Activated CD8-positive, alpha-beta memory T cell treated with anti-CD3 and anti-CD28 coated beads, Interleukin-2, amount 10 ng/mL, durations not matched to agents 7 days and 5 days (primary cell): Measurements from ENCODE around the gene IDUA. TPM values are rescaled to one million over a fixed set of nuclear protein-coding genes. Genes with fewer than 3 reads are reported as not detected.
"Not testable (repeated sequence)": the region's sequence is repeated elsewhere in the genome, so short reads cannot be mapped to it uniquely, and the experiment has no call there.

Experiments used
- ATAC-seq: fragments of 150-1000 bp; cut with Tn5 transposase; one replicate; pipeline ENCODE4 v1.10.0; 2021; ENCODE audit warnings: moderate library complexity
- CTCF ChIA-PET: fragments of 350-600 bp; sonication (Branson Sonifier 250); formaldehyde crosslinking; loops from one replicate; lab custom pipeline; 2021; ENCODE audit warnings: antibody characterized with exemption; lab: Charles Lee
- DNase-seq: peaks from one replicate; pipeline ENCODE4 v3.0.0-alpha.2; 2020
- H3K27ac Mint-ChIP-seq: one replicate; pipeline ENCODE4 v1.8.0; 2021; ENCODE audit warnings: mild to moderate bottlenecking, mixed read lengths
- H3K27me3 Mint-ChIP-seq: one replicate; pipeline ENCODE4 v1.8.0; 2021; ENCODE audit warnings: mixed read lengths
- H3K36me3 Mint-ChIP-seq: one replicate; pipeline ENCODE4 v1.8.0; 2021; ENCODE audit warnings: mild to moderate bottlenecking, mixed read lengths
- H3K4me1 Mint-ChIP-seq: one replicate; pipeline ENCODE4 v1.8.0; 2021; ENCODE audit warnings: mixed read lengths
- H3K4me3 Mint-ChIP-seq: one replicate; pipeline ENCODE4 v1.8.0; 2021; ENCODE audit warnings: mild to moderate bottlenecking, moderate library complexity, mixed read lengths
- H3K9me3 Mint-ChIP-seq: one replicate; pipeline ENCODE4 v1.8.0; 2022; ENCODE audit warnings: low read depth, mixed read lengths
- total RNA-seq, 2 experiments: library from RNA; stranded (reverse); gene quantifications; one replicate each; pipeline ENCODE4 v1.2.3, GENCODE V29; 2021

IDUA gene
- 10 to 100 TPM; 27.1 to 28.1 TPM for total RNA-seq

DNA sequence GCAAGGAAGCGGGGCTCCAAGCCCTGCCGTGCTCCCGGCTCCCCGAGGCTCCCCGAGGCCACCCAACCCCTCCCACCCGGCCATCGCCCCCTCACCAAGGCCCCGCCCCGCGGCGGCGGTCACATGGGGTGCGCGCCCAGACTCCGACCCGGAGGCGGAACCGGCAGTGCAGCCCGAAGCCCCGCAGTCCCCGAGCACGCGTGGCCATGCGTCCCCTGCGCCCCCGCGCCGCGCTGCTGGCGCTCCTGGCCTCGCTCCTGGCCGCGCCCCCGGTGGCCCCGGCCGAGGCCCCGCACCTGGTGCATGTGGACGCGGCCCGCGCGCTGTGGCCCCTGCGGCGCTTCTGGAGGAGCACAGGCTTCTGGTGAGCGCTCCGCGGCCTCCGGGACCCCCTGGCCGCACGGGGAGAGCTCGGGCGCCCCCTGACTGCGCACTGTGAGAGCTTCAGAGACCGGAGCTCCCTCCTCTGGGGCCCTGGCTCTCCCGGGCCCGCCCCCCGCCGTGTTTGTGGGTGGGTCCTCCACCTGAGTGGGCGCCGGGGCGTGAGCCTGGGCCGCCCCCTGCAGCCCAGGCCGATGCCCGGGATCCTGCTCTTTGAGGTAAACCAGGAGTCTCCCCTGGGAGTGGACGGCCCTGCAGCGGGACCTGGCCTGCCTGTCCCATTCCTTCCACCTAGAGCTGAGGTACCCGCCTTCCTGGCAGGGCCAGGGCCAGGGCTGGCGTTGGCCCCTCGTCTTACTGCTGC, at the start of gene IDUA:
IDUA (plus strand) TSS at position 166 of the 745 bp plus-strand sequence; CDS start at position 207, 41 bp downstream.
- CTCF ChIA-PET, result interaction anchor here (0.6 to 3.2 kb wide), 19 partner anchors 18 to 359 kb away, joined by 3 to 34 read pairs (median 4); partner anchors contain the start of genes GAK and TMEM175
- Mint-ChIP-seq H3K27ac (peak within 1 kb of the TSS; percentile 81), H3K4me1 (peaks cover 25% of the 10 kb centered on the region), H3K27me3 (no peaks in the 10 kb centered on the region), H3K4me3 (peak within 1 kb of the TSS; percentile 86), H3K9me3 (no peaks in the 10 kb centered on the region), H3K36me3 (no peaks in the 10 kb centered on the region)
- DNase-seq, result peak; percentile 91
- peak; percentile 90 for ATAC-seq

DNA sequence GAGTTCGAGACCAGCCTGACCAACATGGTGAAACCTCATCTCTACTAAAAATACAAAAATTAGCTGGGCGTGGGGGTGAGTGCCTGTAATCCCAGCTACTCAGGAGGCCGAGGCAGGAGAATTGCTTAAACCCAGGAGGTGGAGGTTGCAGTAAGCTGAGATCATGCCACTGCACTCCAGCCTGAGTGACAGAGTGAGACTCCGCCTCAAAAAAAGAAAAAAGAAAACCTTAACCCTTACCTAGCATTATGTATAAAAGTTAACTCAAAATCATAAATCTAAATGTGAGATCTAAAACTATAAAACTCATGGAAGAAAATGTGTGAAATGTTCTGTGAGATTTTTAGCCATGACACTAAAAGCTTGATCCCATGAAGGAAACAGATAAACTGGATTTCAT, 47.3 kb upstream of the IDUA start:
- H3K4me3 Mint-ChIP-seq, ATAC-seq, DNase-seq, H3K27ac Mint-ChIP-seq, H3K4me1 Mint-ChIP-seq, H3K36me3 Mint-ChIP-seq, H3K27me3 Mint-ChIP-seq, H3K9me3 Mint-ChIP-seq: not testable (repeated sequence)
- CTCF ChIA-PET, result interaction anchor here (2.2 kb wide), 1 partner anchor 256 kb away, joined by 5 read pairs; no protein-coding TSS in a partner anchor

- H3K27me3 Mint-ChIP-seq, result no peaks in the 10 kb centered on the region
- H3K4me1 Mint-ChIP-seq, result no peaks in the 10 kb centered on the region
- no peak overlapping the region for H3K27ac Mint-ChIP-seq
- no peaks in the 10 kb centered on the region for H3K36me3 Mint-ChIP-seq
- ATAC-seq, result no peak
- no peak for DNase-seq
- no peaks in the 10 kb centered on the region for H3K9me3 Mint-ChIP-seq
- CTCF ChIA-PET, result interaction anchor here (1.6 kb wide), 1 partner anchor 15 kb away, joined by 4 read pairs; no protein-coding TSS in a partner anchor
- no peak overlapping the region for H3K4me3 Mint-ChIP-seq
Observed at GRCh38 chr4:945274-946102, 41.4 kb upstream of the IDUA start.

DNA sequence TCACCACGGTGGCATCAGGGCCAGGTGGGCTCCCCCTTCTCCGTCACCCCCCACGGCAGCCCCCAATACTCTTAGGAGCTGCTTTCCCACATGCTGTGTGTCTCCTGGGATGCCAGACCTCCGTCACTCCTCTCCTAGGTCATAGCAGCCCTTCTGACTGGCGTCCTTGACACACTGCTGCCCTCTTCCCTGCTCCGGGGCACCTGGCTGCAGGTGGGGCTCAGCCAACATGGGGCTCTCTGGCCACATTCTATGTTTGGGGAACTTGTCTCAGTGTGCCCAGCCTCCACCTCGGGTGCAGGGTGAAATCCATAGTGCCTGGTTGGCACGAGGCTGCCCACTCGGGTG, 40.8 kb upstream of the IDUA start:
- H3K27me3 Mint-ChIP-seq, result no peaks in the 10 kb centered on the region
- DNase-seq, result no peak
- H3K9me3 Mint-ChIP-seq, result no peaks in the 10 kb centered on the region
- no peaks in the 10 kb centered on the region for H3K36me3 Mint-ChIP-seq
- H3K4me1 Mint-ChIP-seq, result no peaks in the 10 kb centered on the region
- no peak overlapping the region for H3K27ac Mint-ChIP-seq
- ATAC-seq, result no peak
- H3K4me3 Mint-ChIP-seq, result no peak overlapping the region
- CTCF ChIA-PET, result no interaction called here

GRCh38 chr4:946517-947471, 40.0 kb upstream of the IDUA start:
- H3K27ac Mint-ChIP-seq, result no peak overlapping the region
- DNase-seq, result no peak
- H3K27me3 Mint-ChIP-seq, result no peaks in the 10 kb centered on the region
- no peaks in the 10 kb centered on the region for H3K9me3 Mint-ChIP-seq
- CTCF ChIA-PET, result no interaction called here
- H3K4me1 Mint-ChIP-seq, result no peaks in the 10 kb centered on the region
- H3K4me3 Mint-ChIP-seq, result no peak overlapping the region
- no peak for ATAC-seq
- H3K36me3 Mint-ChIP-seq, result no peaks in the 10 kb centered on the region

DNA sequence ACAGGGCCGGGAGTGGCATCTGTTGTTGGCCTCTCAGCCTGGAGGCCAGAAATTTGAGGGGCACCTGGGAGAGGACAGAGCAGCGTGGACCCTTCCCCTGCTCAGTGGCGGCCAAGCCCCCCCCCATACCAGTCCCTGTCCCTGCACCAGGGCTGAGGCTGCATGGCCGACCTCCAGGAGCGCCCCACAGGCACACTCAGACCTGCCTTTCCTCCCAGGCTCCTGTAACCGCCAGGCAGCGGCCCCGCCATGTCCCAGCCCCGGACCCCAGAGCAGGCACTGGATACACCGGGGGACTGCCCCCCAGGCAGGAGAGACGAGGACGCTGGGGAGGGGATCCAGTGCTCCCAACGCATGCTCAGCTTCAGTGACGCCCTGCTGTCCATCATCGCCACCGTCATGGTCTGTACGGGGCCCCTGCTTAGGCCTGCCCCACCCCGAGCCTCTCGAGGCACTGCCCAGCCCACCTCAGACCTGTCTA, 39.3 kb upstream of the IDUA start:
- H3K27ac Mint-ChIP-seq, result no peak overlapping the region
- CTCF ChIA-PET, result no interaction called here
- no peaks in the 10 kb centered on the region for H3K36me3 Mint-ChIP-seq

GRCh38 chr4:948101-948935, 38.5 kb upstream of the IDUA start:
- Mint-ChIP-seq H3K36me3 (no peaks in the 10 kb centered on the region), H3K27me3 (no peaks in the 10 kb centered on the region), H3K9me3 (no peaks in the 10 kb centered on the region), H3K4me3 (no peak overlapping the region), H3K4me1 (no peaks in the 10 kb centered on the region), H3K27ac (no peak overlapping the region)
- CTCF ChIA-PET, result no interaction called here
- no peak for DNase-seq
- ATAC-seq, result no peak

More for the DNA sequence above, 39.3 kb upstream of the IDUA start:
- Mint-ChIP-seq H3K27me3 (no peaks in the 10 kb centered on the region), H3K4me1 (no peaks in the 10 kb centered on the region), H3K9me3 (no peaks in the 10 kb centered on the region), H3K4me3 (no peak overlapping the region)
- no peak for DNase-seq
- no peak for ATAC-seq

DNA sequence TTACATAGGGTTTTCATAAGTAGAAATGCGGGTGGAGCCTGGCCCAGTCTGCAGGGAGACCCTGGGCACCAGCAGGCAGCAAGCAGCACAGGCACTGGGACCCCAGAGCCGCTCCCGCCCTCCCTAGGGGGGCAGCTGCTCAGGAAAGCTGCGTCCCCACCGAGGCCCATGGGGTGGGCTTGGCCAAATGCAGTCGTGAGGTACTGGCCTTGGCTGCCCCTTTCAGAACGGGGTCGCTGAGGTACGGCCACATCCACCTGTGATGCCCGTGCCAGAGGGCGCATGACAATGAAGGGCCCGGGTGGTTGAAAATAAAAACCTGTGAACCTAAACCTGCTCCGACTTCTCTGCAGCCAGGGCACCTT, 37.9 kb upstream of the IDUA start:
- Mint-ChIP-seq H3K36me3 (no peaks in the 10 kb centered on the region), H3K27me3 (no peaks in the 10 kb centered on the region), H3K27ac (no peak overlapping the region), H3K4me3 (no peak overlapping the region), H3K9me3 (no peaks in the 10 kb centered on the region), H3K4me1 (no peaks in the 10 kb centered on the region)
- ATAC-seq, result no peak
- CTCF ChIA-PET, result no interaction called here
- DNase-seq, result no peak

DNA sequence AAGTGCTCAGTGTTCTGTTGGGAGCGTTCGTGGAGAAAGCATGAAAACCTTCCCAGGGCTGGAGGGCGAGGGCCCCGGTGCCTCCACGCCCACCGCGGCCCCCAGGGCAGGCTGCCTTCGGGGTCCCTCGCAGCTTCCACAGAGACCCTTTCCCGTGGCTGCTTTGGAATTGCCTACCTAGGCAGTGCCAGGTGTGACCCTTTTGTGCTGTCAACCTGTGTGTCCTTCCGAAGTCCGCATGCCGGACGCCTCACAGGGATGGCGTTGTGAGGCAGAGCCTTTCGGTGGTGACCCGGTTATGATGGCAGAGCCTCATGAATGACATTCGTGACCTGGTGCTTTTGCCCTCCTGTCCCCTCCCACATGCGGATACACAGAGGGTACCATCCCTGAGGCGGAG, 37.2 kb upstream of the IDUA start:
- Mint-ChIP-seq H3K36me3 (peaks cover 2% of the 10 kb centered on the region), H3K9me3 (no peaks in the 10 kb centered on the region), H3K4me3 (no peak overlapping the region), H3K27ac (no peak overlapping the region), H3K27me3 (no peaks in the 10 kb centered on the region), H3K4me1 (no peaks in the 10 kb centered on the region)
- CTCF ChIA-PET, result no interaction called here
- ATAC-seq, result no peak
- no peak for DNase-seq

DNA sequence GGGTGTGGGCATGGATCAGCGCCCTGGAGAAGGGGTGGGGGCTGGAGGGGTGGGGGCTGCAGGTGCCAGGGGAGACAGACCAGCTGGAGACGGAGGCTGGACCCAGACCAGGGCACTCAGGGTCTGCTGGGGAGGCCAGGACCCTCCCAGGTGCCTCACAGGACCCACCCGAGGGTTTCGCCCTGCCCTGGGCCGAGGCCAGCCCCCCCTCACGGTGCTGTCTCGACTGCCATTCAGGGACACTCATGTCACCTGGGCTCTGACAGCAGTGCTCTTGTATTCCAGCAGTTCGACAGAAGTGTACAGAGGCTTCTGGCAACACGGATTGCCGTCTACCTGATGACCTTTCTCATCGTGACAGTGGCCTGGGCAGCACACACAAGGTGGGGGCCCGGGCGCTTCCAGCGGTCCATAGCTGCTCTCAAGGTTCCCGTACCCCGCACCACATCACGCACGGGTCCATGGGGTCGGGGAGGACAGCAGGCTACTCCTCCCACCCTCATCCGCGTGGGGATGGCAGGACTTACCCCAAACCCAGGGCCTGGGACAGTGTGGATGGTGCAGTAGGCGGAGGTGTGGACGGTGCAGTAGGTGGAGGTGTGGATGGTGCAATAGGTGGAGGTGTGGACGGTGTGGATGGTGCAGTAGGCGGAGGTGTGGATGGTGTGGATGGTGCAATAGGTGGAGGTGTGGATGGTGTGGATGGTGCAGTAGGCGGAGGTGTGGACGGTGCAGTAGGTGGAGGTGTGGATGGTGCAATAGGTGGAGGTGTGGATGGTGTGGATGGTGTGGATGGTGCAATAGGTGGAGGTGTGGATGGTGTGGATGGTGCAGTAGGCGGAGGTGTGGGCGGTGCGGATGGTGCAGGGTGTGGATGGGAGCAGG, 36.5 kb upstream of the IDUA start:
- H3K27me3 Mint-ChIP-seq, result no peaks in the 10 kb centered on the region
- no peaks in the 10 kb centered on the region for H3K4me1 Mint-ChIP-seq
- H3K9me3 Mint-ChIP-seq, result no peaks in the 10 kb centered on the region
- H3K27ac Mint-ChIP-seq, result no peak overlapping the region
- DNase-seq, result no peak
- ATAC-seq, result no peak
- CTCF ChIA-PET, result no interaction called here
- H3K36me3 Mint-ChIP-seq, result peaks cover 2% of the 10 kb centered on the region
- no peak overlapping the region for H3K4me3 Mint-ChIP-seq

GRCh38 chr4:951186-951585, 35.7 kb upstream of the IDUA start:
- no peak for DNase-seq

More at GRCh38 chr4:951186-951585, 35.7 kb upstream of the IDUA start:
- no peaks in the 10 kb centered on the region for H3K9me3 Mint-ChIP-seq
- peaks cover 2% of the 10 kb centered on the region for H3K36me3 Mint-ChIP-seq
- CTCF ChIA-PET, result no interaction called here
- H3K27me3 Mint-ChIP-seq, result no peaks in the 10 kb centered on the region
- H3K4me1 Mint-ChIP-seq, result no peaks in the 10 kb centered on the region
- no peak overlapping the region for H3K4me3 Mint-ChIP-seq
- ATAC-seq, result no peak
- no peak overlapping the region for H3K27ac Mint-ChIP-seq
